HepG2 (cell line): ENCODE results near the gene PCGF2. TPM values are rescaled to one million over a fixed set of nuclear protein-coding genes. Genes with fewer than 3 reads are reported as not detected.

Experiments used
- ARNTL ChIP-seq: sonication (generic); formaldehyde crosslinking; IDR thresholded peaks from 2 replicates; pipeline ENCODE4 v1.4.0; 2020; ENCODE audit warnings: mild to moderate bottlenecking, missing genetic modification reagents
- BCL6 ChIP-seq: IDR thresholded peaks from 2 replicates; pipeline ENCODE4 v1.6.1; 2016; ENCODE audit warnings: missing genetic modification reagents, missing compliant biosample characterization
- CBFB ChIP-seq: sonication (generic); formaldehyde crosslinking; IDR thresholded peaks from 2 replicates; pipeline ENCODE4 v1.4.0; 2020; ENCODE audit warnings: missing genetic modification reagents
- ISX ChIP-seq: sonication (generic); formaldehyde crosslinking; conservative IDR thresholded peaks from 2 replicates; pipeline ENCODE4 v1.5.0; 2020; ENCODE audit warnings: missing genetic modification reagents
- KAT8 ChIP-seq: IDR thresholded peaks from 2 replicates; pipeline ENCODE4 v1.6.1; 2016; ENCODE audit warnings: missing genetic modification reagents, missing compliant biosample characterization
- POGK ChIP-seq: sonication (generic); formaldehyde crosslinking; conservative IDR thresholded peaks from 2 replicates; pipeline ENCODE4 v1.8.0; 2022; ENCODE audit warnings: mild to moderate bottlenecking, moderate library complexity, missing genetic modification reagents
- SMYD3 ChIP-seq: sonication (generic); formaldehyde crosslinking; IDR thresholded peaks from 2 replicates; pipeline ENCODE4 v1.8.1; 2023; ENCODE audit warnings: mild to moderate bottlenecking, missing genetic modification reagents
- SRSF1 ChIP-seq: fragments of 200-400 bp; formaldehyde crosslinking; optimal IDR thresholded peaks from 2 replicates; pipeline ENCODE3; 2017; ENCODE audit warnings: mild to moderate bottlenecking, low read depth, low read length, moderate library complexity
- THAP7 ChIP-seq: sonication (generic); formaldehyde crosslinking; IDR thresholded peaks from 2 replicates; pipeline ENCODE4 v1.8.1; 2023; ENCODE audit warnings: mild to moderate bottlenecking, missing genetic modification reagents
- ZNF276 ChIP-seq: sonication (generic); formaldehyde crosslinking; IDR thresholded peaks from 2 replicates; pipeline ENCODE4 v1.4.0; 2020; ENCODE audit warnings: mild to moderate bottlenecking, low read depth, missing genetic modification reagents
- ZNF335 ChIP-seq: sonication (generic); formaldehyde crosslinking; IDR thresholded peaks from 2 replicates; pipeline ENCODE4 v1.4.0; 2020; ENCODE audit warnings: missing genetic modification reagents
- ZNF33A ChIP-seq: sonication (generic); formaldehyde crosslinking; IDR thresholded peaks from 2 replicates; pipeline ENCODE4 v1.5.1; 2020; ENCODE audit warnings: missing genetic modification reagents, mild to moderate bottlenecking, moderate library complexity, borderline replicate concordance
- ZNF567 ChIP-seq: sonication (generic); formaldehyde crosslinking; IDR thresholded peaks from 2 replicates; pipeline ENCODE4 v1.8.1; 2023; ENCODE audit warnings: mild to moderate bottlenecking, missing genetic modification reagents, borderline replicate concordance
- ZNF704 ChIP-seq: sonication (generic); formaldehyde crosslinking; IDR thresholded peaks from 2 replicates; pipeline ENCODE4 v1.8.1; 2023; ENCODE audit warnings: mild to moderate bottlenecking, inconsistent platforms, moderate library complexity, missing genetic modification reagents, borderline replicate concordance
- ZNF761 ChIP-seq: sonication (generic); formaldehyde crosslinking; conservative IDR thresholded peaks from 2 replicates; pipeline ENCODE4 v1.4.0; 2020; ENCODE audit warnings: mild to moderate bottlenecking, missing genetic modification reagents
- polyA plus RNA-seq, 8 experiments: library from polyadenylated mRNA; depleted of rRNA in 3 of 8; stranded (reverse) in 7 of 8; unstranded in 1 of 8; fragments of >200 nt; fragmentation: Illumina TruSeq in 4 of 8; extraction: Trizol in 4 of 8; gene quantifications; 2 replicates each; pipeline versions ENCODE4 v1.2.1 to v1.2.3, GENCODE V29; 2011 to 2016; ENCODE audit warnings: low read depth in 4 of 8, missing spikeins in 1 of 8, mixed read lengths in 1 of 8; ENCODE audit not compliant: insufficient read depth in 1 of 8
- total RNA-seq, 5 experiments: library from RNA; depleted of rRNA; stranded (reverse); fragments of >200 nt; fragmentation: Illumina TruSeq; extraction: Trizol; gene quantifications; 2 replicates each; pipeline ENCODE4 v1.2.3, GENCODE V29; 2016; ENCODE audit warnings: low read depth in 1 of 5
- TF ChIP-seq, protein P1 (sequence below): sonication (generic); formaldehyde crosslinking; IDR thresholded peaks from 2 replicates; pipeline ENCODE4 v1.8.0; 2022; ENCODE audit warnings: mild to moderate bottlenecking, missing genetic modification reagents
- TF ChIP-seq, protein P2 (sequence below): sonication (generic); formaldehyde crosslinking; IDR thresholded peaks from 2 replicates; pipeline ENCODE4 v1.8.1; 2022; ENCODE audit warnings: low read depth, mild to moderate bottlenecking, missing genetic modification reagents

PCGF2 gene
- total and polyA plus RNA-seq, 2 of the 13 experiments (the other 11 are each of a cell fraction or from before 2014, with no cell fraction given) = 11.6 to 29.4 TPM

DNA sequence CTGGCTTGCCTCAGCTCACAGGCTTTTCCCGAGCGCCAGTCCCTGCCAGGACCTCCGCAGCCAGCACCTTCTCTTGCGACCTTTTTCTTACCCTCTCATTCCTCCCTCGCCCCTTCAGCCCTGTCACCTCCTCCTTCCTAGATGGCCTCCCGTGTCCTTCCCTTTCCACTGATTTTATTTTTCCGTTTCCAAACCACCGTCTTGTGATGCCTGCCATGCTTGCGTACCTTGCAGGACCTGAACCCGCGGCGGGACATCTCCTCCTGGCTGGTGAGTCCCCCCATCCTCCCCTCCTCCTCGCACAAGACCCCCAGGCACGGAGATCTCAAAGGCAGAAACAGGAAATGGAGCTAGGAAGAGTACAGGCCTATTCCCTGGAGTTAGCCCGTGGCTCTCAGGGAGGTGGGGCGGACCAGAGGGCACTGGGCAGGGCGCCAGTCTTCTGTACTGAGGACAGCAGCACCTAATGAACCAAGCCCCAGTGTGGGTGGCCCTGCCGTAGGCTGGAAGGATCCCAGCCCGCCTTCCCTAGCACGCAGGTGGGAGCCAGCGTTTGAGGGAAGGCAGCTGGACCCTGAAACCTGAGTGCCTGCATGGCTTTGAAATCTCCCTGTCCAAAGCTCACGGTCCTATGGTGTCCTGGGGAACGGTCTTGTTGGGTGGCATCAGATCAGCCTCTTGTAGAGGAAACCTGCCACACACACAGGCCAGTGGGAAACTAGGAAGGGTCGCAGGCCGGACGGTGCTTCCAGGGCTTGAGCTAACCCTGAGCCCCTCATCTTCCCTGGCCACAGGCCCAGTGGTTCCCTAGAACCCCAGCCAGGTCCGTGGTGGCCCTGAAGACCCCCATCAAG is 17.4 kb downstream of the PCGF2 start (continued):
- TF ChIP-seq ZNF704 (peak; percentile 42; the same call in 1 of the 2 replicates), THAP7 (CRISPR knock-in tag) (peak; percentile 63; the same call in 1 of the 2 replicates), ZNF567 (CRISPR knock-in tag) (no peak), ZNF335 (CRISPR knock-in tag) (peak; percentile 47), SRSF1 (peak; percentile 93), SMYD3 (CRISPR knock-in tag) (0 out of 2 replicates have a peak, but pooled peaks have one; percentile 78), ZNF761 (CRISPR knock-in tag) (0 out of 2 replicates have a peak, but pooled peaks have one; percentile 51), KAT8 (peak; percentile 58; the same call in 1 of the 2 replicates), BCL6 (peak; percentile 70), POGK (CRISPR knock-in tag) (peak; percentile 79; the same call in 1 of the 2 replicates), CBFB (peak; percentile 33; the same call in 1 of the 2 replicates), ZNF33A (CRISPR knock-in tag) (no peak), ARNTL (CRISPR knock-in tag) (peak; percentile 44; the same call in 1 of the 2 replicates), ZNF276 (peak; percentile 87; the same call in 1 of the 2 replicates), ISX (no peak)
- TF ChIP-seq, protein P1, sequence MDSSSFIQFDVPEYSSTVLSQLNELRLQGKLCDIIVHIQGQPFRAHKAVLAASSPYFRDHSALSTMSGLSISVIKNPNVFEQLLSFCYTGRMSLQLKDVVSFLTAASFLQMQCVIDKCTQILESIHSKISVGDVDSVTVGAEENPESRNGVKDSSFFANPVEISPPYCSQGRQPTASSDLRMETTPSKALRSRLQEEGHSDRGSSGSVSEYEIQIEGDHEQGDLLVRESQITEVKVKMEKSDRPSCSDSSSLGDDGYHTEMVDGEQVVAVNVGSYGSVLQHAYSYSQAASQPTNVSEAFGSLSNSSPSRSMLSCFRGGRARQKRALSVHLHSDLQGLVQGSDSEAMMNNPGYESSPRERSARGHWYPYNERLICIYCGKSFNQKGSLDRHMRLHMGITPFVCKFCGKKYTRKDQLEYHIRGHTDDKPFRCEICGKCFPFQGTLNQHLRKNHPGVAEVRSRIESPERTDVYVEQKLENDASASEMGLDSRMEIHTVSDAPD (CRISPR knock-in tag) = peak; percentile 53; the same call in 1 of the 2 replicates
- TF ChIP-seq, protein P2, sequence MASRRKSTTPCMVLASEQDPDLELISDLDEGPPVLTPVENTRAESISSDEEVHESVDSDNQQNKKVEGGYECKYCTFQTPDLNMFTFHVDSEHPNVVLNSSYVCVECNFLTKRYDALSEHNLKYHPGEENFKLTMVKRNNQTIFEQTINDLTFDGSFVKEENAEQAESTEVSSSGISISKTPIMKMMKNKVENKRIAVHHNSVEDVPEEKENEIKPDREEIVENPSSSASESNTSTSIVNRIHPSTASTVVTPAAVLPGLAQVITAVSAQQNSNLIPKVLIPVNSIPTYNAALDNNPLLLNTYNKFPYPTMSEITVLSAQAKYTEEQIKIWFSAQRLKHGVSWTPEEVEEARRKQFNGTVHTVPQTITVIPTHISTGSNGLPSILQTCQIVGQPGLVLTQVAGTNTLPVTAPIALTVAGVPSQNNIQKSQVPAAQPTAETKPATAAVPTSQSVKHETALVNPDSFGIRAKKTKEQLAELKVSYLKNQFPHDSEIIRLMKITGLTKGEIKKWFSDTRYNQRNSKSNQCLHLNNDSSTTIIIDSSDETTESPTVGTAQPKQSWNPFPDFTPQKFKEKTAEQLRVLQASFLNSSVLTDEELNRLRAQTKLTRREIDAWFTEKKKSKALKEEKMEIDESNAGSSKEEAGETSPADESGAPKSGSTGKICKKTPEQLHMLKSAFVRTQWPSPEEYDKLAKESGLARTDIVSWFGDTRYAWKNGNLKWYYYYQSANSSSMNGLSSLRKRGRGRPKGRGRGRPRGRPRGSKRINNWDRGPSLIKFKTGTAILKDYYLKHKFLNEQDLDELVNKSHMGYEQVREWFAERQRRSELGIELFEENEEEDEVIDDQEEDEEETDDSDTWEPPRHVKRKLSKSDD (CRISPR knock-in tag) = 0 out of 2 replicates have a peak, but pooled peaks have one; percentile 71
